SU-DHL-6 (cell line): ENCODE measurements around the gene ADRA2A.

Experiments used
- CTCF ChIP-seq: fragments of 200-600 bp; sonication (generic); IDR thresholded peaks from one replicate; pipeline ENCODE4 v1.5.1; 2017; ENCODE audit warnings: antibody characterized with exemption, mild to moderate bottlenecking, low read length, moderate library complexity; ENCODE audit not compliant: insufficient read depth, poor library complexity, severe bottlenecking
- EZH2phosphoT487 ChIP-seq: fragments of 200-600 bp; sonication (generic), shearing (Covaris generic); conservative IDR thresholded peaks from 2 replicates; pipeline ENCODE4 v1.6.1; 2018; ENCODE audit warnings: mild to moderate bottlenecking, antibody characterized with exemption, low read length, moderate library complexity, mixed read lengths

GRCh38 chr10:111113961-111114757 is 37.3 kb downstream of the ADRA2A start:
- no peak for TF ChIP-seq CTCF
- no peak for TF ChIP-seq EZH2phosphoT487
